NK-92 (cell line): Measurements from ENCODE around the gene CRYBG1.
"Not testable (repeated sequence)": the region's sequence is repeated elsewhere in the genome, so short reads cannot be mapped to it uniquely, and the experiment has no call there.

Experiments used
- DNase-seq: peaks from one replicate; lab custom pipeline; 2025; ENCODE audit not compliant: unreplicated experiment; lab: John Stamatoyannopoulos, UW

Gene CRYBG1

DNA sequence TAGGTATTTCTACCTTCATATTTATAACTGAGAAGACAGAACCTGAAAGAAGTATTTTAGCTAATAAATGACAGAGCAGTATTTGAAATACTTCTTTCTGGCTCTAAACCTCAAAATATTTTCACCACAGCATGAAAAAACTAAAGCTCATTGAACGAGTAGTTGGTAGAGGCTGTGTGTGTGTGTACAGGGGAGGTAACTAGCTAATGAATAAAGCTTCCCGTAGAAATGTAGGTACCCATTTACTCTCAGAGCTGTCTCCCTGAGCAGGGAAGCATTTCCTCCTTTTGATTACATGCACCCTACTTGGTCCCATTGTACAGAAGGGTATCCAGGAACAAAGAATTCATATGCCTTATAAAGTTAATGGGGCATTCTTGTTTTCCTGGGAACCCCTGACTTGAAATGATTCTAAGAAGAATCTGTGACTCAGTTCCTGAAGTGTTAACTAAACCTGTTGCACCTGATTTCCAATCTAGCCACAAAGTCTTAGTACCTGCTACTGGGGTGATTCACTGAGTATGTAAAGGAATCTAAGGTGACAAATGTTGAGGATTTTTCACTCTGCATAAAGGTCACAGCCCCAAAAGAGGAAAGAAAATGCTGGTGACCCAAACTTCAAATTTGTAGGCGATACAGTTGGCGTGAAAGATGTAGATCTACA is 12.5 kb downstream of the CRYBG1 start:
- no peak for DNase-seq

DNA sequence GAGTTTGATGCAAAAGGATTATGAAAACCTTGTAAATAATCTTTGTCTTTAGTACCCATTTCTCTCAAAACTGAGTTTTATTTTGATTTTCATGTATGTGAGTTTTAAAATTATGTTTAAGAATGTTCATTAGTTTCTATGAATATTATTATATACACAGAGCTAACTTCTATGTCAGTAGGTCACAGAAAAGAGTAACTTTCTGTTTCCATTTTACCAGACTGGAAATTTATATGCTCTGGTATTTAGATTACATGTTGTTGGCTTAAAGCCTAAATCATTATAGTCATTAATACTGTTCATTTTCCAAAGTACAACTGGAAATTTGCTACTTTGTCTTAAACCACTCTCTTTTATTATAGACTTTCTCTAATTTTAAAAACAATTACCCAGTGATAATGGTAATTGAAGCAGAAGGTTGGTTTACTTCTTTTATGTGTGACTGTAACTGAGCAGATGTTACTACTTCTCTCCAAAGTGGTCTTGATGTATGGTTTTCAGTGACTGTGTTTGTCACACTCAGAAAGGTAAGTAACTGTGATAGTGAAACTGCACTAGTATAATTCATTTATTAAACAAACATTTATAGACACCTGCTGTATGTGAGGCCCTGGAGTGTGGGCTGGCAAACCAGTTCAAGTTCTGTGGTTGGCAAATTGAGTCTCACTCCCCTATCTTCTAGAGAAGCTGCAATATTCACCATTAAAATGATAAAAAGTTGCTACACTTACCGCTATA is 13.2 kb downstream of the CRYBG1 start:
- DNase-seq = no peak

DNA sequence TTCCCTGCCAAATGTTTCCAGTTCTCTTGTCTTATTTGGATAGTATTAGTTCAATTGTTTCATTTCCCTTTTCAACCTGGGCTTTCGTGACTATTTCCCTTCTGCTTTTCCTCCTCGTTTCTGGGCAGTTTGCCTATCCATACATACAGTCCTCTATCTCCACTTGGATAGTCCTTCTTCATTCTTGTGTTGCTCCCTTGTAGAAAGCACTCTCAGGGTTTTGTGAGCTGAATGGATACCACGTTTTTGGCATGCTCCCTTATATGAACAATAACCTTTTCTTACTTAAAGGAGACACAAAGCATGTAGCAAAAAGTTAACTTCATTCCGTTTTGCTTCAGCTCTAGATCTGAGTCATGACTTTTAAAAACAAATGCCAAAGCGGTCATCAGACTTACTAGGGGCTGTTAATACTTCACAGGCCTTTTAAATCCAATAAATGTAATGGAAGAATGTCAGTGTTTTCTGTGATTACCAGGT is 16.6 kb downstream of the CRYBG1 start:
- DNase-seq = no peak

DNA sequence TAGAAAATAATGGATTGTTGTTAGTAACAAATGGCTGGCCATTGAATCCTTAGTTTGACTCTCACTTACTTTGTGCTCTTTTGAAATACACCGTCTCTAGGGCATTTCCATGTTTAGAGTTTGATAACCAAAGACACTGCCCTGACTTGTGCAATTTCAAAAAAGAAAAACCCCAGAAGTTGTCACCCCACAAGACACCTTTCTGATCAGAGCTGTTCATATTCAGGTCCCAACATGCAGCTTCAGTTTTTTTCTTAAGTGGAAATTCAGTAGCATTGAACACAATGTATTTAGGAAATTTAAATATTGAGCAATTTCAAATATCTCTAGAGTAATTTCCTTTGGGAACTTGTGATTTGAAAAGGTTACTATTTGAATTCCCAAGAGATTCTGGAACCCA is 19.4 kb downstream of the CRYBG1 start:
- no peak for DNase-seq

DNA sequence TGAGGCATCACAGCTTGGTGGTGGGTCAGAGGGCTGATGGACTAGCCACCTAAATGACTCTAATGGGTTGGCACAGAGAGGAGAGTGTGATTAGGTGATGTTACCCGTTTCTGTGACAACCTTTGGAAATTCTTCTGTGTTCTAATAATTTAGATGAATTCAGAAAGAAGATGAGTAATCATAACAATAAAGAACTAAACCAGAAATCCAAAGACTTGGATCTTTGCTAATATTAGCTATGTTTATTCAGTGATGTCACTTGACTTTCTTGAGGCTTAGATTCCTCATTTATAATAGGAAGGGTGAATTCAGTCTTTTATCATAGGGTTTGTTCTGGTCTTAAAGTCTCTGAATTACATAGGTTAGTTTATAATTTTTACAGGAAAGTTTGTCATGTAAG is 19.9 kb downstream of the CRYBG1 start:
- no peak for DNase-seq

DNA sequence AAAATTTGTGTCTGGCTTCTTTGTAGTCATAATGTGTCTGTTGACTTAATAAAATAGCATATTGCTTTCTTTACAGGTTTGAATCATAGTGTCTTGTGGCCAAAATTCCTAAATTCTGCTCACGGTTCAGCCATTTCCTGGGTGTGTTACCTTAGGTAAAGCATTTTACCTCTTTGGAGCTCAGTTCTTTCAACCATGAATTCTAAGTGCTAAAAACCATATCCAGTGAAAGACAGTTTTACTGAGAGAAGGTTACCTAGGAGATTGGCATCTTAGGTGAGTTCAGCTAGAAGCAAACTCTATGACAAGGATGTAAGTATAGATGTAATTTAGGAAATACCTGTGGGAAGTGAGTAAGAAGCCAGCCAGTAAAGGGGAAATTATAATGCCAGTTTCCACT is 20.7 kb downstream of the CRYBG1 start:
- no peak for DNase-seq

DNA sequence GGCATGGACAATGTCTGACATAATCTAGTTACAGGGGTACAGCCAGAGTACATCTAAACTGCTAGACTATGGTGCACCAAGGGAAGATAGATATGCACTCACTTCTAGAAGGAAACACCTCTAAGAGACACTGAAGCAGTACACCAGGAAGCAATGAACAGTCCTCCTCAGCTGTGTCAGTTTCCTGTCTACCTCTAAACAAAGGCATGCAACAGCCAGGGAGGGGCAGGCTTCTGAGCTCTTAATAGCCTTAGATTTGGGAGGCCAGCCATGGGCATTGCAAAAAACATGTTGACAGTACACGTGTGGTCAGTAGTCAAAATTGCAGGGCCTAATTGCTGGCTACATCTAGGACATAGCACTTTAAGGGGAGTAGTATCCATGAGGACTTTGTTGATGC is 21.4 kb downstream of the CRYBG1 start:
- no peak for DNase-seq

DNA sequence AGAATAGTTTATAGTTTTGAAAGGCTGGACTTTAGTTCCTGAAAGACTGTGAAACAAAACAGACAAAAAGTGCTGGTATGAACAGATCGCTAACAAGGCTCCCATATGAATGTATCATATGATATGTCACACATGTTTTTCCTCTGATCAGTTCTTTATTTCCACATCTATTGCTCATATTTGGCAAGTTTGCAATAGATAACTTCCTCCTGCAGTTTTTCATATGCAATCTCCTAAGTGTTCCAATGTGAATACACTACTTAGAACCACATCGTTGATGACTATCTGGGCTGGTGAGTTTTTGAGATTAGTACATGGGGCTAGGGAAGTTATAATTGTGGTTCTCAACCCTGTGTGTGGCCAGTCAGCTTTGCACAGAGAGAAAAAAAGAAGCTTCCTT is 23.1 kb downstream of the CRYBG1 start:
- no peak for DNase-seq

DNA sequence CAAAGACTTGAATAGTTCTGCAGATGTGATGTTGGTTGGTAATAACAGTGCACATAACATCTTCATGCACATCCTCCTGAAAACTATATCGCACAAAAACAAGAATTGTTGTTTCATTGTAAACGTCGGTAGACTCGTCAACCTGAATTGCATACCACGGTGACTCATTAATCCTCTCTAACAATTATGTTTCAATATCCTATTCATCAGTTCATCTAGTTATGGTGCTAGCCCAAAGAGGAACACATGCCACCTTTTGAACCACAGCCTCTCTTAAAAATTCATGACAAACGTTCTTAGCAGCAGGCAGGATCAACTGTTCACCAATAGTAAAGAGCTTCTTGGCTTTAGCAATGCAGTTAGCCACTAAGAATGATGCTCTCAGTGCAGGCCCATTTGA is 25.0 kb downstream of the CRYBG1 start:
- no peak for DNase-seq

DNA sequence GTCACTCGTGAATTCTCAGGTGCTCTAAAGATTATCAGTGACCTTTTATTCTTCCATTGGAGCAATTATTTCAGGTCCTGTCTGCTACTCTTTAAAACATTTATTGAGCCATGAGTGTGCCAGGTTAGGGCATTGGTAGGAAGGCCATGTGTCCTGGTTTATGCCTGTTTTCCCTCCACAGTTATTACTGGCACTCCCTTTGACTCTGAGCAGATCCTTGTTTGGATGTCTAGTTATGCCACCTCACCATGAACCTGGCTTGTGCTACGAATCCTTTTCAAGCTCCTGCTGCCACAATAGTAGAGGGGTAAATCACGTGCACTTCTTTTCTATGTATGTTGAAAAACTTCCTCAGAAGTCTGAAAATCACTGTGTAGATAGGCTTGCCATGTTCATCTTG is 27.4 kb downstream of the CRYBG1 start:
- no peak for DNase-seq

DNA sequence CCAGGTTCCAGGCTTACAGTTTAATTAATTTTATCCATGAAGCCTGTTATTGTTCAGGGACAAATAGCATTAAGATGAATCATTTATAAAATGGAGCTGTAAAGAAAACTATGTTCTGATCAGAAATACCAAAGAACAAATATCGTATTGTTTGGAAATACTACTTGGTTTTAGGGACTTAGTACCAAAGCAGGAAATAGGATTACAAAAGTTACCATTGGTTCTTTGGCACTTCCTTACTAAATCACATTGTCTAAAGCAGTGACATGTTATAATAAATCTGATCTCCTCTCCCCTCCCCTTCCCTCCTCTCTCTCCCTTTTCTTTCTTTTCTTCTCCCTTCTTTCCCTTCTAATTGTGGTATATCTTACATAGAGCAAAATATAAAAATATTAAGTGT is 29.6 kb downstream of the CRYBG1 start:
- no peak for DNase-seq

DNA sequence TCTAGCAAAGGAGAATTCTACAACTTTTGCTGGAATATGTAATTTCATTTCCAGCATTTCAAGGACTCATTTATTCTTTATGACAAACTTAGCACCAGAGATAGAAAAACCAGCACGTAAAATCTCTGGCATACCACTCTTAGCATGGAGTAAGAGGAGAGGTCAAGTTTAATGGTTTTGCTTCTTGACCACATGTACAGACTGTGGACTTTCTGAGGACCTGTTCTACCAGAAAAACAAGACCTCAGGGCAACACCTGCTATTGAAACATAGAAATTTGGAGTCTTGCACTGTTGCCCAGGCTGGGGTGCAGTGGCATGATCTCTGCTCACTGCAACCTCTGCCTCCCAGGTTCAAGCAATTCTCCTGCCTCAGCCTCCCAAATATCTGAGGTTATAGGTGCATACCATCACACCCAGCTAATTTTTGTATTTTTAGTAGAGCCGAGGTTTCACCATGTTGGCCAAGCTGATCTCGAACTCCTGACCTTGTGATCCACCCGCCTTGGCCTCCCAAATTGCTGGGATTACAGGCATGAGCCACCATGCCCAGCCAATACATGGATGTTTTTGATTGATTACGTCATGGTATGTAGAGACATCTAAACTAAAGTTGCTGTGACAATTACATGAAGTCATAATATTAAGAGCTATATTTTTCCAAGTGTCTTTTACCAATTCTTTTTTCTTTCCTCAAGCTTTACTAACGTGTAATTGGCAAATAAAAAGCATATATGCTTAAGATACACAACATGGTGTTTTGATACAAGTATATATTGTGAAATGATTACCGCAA is 36.1 kb downstream of the CRYBG1 start:
- no peak for DNase-seq

DNA sequence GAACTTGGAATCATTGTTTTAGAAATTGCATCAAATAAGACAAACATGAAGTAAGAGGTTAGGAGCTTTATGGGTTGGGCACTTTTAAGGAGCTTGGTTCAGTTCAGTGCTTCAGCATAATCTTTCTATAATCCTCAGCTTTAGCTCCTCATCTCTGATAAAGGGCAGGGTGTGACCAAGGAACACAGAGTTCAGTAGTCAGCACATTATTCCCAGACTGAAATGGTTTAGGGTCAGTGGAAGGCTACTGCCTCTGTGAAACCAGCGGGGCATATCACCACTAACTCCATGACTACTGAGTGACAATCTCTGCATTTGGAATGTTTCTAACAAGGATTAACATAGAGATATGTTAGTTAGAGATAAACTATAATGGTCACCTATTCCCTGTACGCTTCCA is 36.9 kb downstream of the CRYBG1 start:
- DNase-seq = no peak

DNA sequence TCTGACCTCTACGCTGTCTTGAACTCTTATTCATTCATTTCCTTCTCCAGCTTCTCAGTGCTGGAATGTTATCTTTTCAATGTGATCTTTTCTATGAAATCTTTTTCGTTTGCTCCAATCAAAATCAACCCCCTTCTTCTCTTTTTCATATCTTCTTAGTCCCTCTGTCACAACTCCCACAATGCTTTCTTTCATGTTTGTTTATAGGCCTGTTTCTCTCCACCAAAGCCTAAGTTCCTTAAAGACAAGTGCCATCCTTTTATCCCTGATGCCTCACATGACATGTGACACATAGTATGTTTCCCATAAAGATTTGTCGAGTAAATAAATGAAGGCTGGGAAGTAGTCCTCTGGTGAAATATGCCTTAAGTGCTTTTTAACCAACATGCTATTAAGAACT is 38.1 kb downstream of the CRYBG1 start:
- no peak for DNase-seq

DNA sequence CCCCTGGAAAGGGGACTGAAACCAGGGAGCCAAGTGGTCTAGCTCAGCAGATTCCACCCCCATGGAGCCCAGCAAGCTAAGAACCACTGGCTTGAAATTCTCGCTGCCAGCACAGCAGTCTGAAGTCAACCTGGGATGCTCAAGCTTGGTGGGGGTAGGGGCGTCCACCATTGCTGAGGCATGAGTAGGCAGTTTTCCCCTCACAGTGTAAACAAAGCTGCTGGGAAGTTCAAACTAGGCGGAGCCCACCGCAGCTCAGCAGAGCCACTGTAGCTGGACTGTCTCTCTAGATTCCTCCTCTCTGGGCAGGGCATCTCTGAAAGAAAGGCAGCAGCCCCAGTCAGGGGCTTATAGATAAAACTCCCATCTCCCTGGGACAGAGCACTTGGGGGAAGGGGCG is 44.5 kb downstream of the CRYBG1 start:
- DNase-seq = not testable (repeated sequence)

DNA sequence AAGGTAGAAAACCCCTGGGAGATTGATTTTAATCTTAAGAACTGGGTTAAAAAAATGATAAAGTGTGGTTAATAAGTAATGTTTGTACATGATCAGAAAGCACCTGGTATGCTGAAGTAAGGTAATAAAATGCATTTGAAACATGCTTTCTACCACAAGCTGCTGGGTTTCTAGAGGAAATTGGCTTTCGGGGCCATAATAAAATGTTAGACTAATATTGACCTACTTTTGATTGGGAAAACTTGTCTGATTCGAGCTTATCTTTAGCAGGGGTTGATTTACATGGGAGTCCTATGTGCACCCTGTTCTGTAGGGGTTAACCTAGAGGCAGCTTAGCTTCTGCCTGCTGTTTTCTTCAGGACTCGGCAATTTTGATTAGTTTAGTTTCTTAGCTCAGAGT is 50.5 kb downstream of the CRYBG1 start:
- no peak for DNase-seq

DNA sequence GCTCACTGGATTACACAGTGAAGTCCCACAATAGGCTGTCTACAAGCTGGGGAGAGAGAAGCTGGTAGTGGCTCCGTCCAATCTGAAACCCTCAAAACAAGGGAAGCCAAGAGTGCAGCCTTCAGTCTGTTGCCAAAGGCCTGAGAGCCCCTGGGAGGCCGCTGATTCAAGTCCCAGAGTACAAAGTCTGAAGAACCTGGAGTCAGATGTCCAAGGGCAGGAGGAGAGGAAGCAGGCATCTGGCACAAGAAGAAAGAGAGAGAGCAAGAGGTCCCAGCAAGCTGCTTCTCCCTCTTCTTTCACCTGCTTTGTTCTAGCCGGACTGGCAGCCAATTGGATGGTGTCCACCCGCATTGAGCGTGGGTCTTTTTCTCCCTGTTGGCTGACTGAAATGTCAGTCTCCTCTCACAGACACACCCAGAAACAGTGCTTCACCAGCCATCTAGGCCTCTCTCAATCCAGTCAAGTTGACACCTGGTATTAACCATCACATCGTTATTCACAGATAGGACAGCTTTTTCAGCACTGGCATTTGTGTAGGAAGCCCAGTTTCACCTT is 51.2 kb downstream of the CRYBG1 start:
- DNase-seq = no peak

DNA sequence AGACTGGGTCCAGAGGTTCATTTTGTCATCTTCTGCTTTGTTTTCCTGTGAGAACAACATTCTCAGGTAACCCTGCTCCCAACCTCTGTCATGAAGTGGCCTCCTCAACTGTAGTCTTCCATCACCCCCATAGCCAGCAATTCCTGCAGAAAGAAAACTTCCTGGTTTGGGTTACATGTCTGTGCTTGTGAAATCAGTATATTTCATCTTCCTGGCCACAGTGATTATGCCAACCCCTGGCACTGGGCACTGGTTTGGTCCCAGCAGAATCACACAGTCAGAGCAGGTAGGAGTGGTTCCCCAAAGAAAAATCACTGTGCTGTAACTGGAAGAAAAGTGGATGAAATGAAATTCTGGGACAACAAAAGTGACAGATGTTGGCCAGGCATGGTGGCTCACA is 52.5 kb downstream of the CRYBG1 start:
- DNase-seq = no peak

DNA sequence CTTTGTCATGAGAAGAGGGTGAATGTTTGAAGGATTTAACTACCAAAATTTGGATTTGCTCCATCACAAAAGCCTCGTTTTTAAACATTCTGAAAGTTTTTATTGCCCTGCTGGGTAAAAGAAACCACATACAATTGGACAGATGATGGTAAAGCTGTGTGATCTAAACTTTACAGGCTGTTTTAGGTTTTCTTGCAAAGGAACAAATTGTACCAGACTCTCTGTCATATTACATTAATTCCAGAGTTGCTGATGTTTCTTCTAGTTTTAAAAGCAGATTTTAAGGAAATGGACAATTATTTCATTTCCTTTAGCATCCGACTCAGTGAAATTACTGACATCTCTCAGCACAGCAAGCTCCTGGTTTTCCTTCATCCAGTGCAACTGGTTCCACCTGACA is 53.2 kb downstream of the CRYBG1 start:
- DNase-seq = no peak

DNA sequence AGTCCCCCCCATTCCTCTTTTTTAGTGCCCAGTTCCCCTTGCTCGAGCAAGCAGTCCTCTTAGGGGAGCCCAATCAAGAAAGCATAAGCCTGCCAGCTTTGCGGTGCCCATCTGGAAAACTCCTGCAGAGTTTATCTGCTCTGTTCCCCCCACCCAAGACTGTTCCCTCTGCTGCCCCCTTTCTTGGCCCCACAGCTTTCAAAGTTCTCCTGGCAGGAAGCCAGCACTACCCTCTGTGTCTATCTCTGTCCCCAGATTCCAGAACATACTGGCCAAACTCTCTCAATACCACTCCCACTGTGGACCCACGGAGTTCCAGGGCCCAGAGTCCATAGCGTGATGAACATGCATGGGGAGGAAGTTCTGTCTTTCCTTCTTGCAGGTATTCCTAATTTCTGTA is 55.4 kb downstream of the CRYBG1 start:
- no peak for DNase-seq

DNA sequence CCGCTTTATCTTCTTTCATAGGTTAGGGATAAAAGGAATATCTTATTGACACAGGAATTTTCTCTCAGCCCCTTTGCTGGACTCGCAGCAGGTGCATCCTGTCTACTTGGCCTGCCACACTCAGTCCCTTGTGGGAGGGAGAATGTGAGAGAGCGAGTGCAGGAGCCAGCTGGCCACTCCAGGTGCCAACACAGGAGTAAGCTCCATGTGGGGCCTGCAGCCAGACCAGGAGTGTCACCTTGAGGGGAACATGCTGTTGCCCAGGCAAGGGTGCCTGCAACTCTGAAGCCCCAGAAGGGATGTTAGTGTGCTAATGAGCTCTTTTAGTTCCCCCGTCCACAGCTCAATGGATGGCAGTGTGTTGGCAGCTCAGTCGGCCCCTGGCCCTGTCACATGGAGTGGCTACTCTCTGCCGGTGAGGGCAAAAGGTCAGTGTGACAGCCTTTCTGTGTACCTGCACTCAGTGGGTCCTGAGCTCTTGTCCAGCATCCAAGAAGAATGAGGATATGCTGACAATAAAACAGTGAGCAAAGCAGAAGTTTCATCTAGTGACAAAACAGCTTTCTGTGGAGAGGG is 57.1 kb downstream of the CRYBG1 start:
- DNase-seq = no peak
